ENCODE results near the gene DNAH11.
"Not testable (repeated sequence)": the region's sequence is repeated elsewhere in the genome, so short reads cannot be mapped to it uniquely, and the experiment has no call there.

DNAH11 gene

GRCh38 chr7:21730399-21730798 lies 187.6 kb downstream of the DNAH11 start:
- no peak for DNase-seq

- no peak for DNase-seq
Measured at GRCh38 chr7:21731977-21732376, 189.1 kb downstream of the DNAH11 start.

DNA sequence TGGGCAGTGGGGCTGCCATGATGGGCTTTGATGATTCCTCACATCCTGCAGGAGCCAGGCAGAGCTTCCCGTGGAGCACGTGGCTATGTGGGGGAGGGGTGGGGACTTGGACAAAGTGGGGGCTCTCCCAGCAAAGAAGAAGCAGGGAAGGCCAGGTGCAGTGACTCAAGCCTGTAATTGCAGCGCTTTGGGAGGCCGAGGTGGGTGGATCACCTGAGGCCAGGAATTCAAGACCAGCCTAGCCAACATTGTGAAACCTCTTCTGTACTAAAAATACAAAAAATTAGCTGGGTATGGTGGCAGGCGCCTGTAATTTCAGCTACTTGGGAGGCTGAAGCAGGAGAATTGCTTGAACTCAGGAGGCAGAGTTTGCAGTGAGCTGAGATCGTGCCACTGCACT lies 190.1 kb downstream of the DNAH11 start:
- not testable (repeated sequence) for DNase-seq

DNA sequence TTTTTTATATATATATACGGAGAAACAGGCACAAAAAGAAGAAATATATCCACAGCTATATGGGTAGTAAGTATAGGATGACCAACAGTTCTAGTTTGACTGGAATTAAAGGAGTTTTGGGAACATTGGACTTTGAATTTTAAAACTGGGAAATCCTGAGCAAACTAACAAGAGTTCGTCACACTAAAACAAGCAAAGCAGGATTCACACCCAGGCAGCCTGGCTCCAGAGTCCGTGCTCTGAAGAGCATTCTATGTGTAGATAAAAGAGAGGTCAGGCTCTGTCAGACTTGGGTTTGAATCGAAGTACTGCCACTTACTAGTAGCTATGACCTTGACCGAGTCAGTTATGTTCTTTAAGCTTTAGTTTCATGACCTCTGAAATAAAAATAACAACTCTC lies 191.0 kb downstream of the DNAH11 start:
- no peak for DNase-seq

DNA sequence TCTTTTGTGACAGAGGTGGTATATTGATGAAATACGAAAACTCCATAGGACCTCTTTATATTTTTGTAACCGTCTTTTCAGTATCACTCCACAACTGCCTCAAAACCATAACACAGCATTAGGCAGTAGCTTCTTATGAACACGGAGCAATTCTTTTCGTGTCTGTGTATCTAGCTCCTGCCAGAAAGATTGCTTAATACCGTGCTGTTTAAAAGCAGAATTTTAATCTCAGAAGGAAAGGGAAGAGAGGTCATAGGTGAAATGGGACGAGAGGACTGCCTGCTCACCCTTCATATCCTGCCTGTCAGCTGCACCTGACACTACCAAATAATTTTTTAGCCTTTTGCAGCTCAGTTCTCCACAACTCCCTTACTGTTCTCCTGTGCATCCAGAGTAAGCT lies 200.7 kb downstream of the DNAH11 start:
- DNase-seq: no peak

DNA sequence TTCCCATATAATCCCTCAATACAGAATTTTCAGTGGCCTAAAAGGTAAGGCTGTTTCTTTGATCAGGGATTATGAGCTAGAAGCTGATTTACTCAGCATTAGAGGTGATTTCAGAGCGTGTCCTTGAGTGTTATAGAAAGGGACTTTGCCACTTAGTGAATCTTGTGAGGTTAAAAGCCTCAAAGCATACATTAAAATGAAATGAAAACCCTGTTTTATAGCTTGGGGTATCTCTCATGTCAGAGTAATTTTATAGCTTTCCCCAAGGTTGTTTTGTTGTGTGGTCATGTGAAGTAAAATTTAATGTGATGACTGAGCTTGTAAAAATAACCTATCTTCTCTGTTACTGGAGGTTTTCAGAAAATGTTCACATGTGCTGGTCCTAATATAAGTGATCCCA lies 204.1 kb downstream of the DNAH11 start:
- DNase-seq: no peak

DNA sequence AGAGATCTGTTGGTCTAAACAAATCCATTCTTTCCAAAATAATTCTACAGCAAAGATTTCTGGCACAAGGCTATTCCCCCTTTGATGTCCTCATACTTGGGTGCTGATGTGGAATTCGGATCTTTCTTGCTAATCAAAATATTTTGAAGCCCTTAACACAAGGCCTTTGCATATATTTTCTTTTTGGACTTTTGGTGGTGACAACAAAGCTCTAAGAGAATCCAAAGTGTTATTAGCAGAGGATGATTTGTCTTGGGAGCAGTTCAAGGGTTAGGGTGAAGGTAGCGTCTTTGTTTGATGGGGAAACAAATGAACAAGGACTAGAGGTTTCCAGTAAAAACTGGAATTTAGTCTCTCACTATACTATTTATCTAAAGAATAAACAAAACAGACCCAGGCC lies 205.0 kb downstream of the DNAH11 start:
- no peak for DNase-seq

DNA sequence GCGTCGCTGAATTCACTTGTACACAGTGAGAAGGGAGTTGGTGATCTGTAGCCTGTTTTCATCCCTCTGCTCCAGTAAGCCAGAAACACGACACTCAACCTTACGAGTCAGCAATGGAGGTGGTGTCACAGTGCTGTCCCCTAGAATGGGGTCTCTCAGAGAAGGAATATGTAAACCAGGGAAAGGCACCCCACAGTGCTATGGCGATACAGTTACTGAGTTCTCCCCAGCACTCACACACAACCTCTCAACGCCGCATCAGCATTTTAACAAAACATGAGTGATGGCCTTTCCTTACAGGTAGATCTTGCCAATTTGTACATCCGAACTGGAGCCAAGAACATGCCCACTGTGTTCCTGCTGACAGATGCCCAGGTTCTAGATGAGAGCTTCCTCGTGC lies 206.5 kb downstream of the DNAH11 start:
- no peak for DNase-seq

GRCh38 chr7:21753071-21753470 lies 210.2 kb downstream of the DNAH11 start:
- DNase-seq: no peak

DNA sequence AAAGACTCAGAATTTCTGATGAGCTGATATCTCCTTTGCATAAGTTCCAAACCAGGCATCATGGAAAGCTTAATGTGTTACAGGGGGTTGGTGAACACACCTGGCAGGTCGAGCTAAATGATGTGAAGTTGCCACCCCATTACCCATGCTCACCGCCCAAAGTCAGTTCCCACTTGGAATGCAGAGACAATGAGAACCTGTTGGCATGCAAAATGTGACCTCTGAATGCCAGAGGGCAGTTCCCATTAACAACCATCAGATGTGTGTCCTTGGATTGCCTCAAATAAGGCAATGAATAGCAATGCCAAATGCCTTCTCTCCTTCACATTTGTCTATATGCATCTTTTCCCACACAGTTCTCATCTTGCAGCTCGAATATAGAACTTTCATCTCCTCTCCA lies 212.1 kb downstream of the DNAH11 start:
- DNase-seq: no peak

DNA sequence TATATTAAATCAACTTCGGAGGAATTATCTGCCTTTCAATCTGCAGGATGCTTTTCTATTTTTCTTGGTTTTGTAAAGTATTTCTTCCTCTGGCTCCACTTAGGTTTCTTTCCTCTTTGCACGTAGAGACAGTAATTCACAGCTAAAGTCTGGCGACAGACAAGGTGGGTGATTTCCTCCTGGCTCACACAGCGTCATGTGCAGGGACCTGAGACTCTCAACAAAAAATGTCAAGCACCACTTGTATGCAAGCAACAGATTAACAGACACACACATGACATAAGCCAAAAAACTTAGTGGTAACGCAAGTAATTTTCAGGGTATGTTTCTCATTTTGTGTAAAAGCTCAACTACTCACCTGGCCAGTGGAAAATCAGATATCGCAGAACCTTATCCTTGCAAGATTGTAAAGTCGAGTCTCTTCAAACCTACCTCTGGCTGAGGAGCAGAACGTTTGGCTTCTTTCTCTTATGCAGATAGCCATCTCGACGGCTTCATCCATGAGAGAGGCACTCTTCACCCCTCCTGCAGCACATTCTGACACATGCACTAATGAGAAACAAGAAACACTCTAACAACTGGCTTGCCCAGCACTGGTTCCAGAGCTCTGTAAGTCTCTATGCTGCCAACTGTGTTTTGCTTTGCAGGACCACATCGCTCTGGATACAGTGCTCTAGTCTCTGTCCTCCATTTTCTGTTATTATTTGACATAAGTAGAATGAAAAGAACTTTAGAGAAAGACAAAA lies 214.9 kb downstream of the DNAH11 start:
- DNase-seq: no peak

- DNase-seq: no peak
Measured at GRCh38 chr7:21758286-21758685, 215.4 kb downstream of the DNAH11 start.

DNA sequence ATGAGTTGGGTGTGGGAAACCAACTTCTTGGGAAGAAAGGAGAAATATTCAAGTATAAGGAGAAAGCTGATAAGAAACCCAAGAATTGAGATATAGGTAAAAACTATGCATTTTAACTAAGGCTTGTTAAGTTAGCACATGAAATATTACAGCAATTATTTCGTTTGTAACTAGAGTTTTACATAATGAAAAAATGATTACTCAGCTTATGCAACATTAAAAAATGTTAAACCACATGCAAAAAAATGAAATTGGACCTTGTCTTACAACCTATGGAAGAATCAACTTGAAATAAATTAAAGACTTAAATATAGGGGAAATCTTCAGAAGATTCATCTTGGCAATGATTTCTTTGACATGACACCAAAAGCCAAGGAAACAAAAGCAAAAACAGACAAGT lies 219.6 kb downstream of the DNAH11 start:
- no peak for DNase-seq

- DNase-seq: no peak
Measured at GRCh38 chr7:21763818-21764217, 221.0 kb downstream of the DNAH11 start.

- no peak for DNase-seq
Measured at GRCh38 chr7:21766218-21766617, 223.4 kb downstream of the DNAH11 start.

DNA sequence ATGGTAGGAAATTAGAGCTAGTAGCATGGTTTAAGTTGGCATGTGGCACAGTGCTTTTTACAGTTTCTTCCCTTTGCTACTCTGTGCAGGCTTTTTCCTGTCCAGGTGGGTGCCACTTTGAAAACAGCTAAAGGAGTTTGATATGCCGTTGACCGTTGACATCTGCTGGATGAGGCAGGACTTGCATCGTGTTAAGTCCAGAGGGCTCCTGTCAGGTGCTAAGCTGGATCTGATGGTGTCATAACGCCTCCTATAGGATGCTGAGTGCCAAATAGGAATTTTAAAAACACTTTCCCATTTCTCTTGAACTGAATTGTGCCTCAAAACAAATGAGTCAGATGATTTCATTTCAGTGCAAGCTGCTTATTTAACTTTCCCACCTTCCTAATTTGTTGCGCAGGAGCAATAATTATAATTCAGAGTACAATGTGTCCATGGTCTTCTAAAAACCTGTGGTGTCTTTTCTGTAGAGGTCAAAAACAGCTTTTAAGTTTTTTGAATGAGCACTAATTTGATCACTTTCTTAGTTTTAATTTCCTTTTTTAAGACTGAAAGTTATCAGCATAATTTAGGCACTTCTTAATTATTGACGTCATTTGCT lies 224.6 kb downstream of the DNAH11 start:
- DNase-seq: peak; percentile 2

GRCh38 chr7:21768279-21768678 lies 225.4 kb downstream of the DNAH11 start:
- no peak for DNase-seq

DNA sequence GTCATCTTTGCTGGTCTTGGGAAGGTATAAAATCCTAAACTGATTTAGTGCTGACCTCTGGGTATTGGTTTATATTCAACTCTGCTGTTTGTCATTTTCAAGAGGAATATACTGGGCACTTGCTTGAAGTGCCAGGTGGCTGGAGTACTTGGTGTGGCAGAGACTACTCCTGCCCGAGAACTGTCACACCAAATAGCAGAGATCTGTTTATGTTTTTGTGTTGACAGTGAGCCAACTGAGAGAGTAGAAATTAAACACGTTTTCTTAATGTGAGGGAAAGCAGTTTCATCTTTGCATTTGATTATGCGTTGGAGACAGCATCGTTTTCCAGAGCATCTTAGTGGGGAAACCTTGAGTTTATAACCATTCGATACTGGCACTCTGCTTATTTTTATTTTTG lies 228.4 kb downstream of the DNAH11 start:
- DNase-seq: no peak

- DNase-seq: no peak
Measured at GRCh38 chr7:21771906-21772610, 229.2 kb downstream of the DNAH11 start.

DNA sequence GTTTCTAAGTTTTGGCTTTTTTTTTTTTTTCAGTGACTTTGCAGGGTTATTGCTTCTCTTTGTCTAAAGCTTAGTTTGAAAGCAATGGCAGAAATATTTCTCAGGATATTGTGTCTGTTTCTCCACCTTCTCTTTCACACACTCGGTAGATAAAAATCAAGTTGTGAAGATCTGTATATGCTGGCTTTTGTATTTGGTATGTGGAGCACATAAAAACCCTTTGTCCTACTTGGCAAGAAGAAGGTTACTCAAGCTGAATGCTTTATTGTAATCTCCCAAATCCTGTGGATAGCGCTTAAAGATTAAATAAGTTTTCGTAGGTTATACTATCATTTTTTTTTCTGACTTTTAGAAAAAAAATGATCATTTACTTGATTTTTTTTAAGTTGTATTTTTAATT lies 230.5 kb downstream of the DNAH11 start:
- DNase-seq: no peak

DNA sequence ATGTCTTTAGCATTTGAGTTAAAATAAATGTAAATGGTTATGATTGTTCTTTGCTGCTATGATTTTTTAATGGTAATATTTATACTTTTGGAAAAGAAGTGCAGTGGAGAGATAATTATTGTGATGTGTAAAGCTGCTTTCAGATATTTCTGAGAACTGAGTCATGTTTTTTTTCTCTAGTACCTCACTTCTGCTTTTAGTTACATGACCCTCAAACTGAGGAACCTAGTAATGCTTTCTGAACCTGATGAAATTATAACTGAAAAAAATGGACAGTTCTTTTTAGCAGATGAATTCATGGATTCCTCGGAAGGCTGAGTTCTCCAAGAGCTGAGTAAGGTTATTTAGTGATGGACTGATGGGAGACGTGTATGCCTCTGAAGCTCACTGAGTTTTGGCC lies 235.1 kb downstream of the DNAH11 start:
- no peak for DNase-seq

DNA sequence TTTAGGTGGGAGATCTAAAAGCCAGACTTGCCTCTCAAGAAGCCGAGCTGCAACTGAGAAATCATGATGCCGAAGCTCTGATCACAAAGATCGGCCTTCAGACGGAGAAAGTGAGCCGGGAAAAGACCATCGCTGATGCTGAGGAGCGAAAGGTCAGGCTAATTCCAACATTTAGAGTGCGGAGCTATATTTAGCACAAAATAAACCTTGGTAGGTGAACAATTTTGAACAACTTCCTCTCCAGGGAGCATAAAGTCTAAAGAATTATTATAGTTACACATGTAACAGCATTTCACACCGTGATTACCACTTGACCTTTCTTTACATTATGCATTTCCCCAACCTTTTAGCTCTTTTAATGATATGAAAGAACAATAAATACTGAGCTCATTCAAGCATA lies 236.1 kb downstream of the DNAH11 start:
- no peak for DNase-seq

- no peak for DNase-seq
Measured at GRCh38 chr7:21782996-21783395, 240.2 kb downstream of the DNAH11 start.

- no peak for DNase-seq
Measured at GRCh38 chr7:21784989-21785388, 242.2 kb downstream of the DNAH11 start.

Measured in CD4-positive, alpha-beta T cell treated with Interleukin-6 for 4 hours (primary cell).